ENCODE measurements around the gene VASP.

- TF ChIP-seq EZH2 (IDR thresholded peaks at IDR 0.05) (no peak), CTCF (IDR thresholded peaks at IDR 0.05) (no peak)
Observed at GRCh38 chr19:45469945-45470761, 37.1 kb upstream of the VASP start.

Data from neural progenitor cell (in vitro differentiated cells).